ENCODE results near the gene SEC14L6.
"Not testable (repeated sequence)": the region's sequence is repeated elsewhere in the genome, so short reads cannot be mapped to it uniquely, and the experiment has no call there.

The SEC14L6 gene

DNA sequence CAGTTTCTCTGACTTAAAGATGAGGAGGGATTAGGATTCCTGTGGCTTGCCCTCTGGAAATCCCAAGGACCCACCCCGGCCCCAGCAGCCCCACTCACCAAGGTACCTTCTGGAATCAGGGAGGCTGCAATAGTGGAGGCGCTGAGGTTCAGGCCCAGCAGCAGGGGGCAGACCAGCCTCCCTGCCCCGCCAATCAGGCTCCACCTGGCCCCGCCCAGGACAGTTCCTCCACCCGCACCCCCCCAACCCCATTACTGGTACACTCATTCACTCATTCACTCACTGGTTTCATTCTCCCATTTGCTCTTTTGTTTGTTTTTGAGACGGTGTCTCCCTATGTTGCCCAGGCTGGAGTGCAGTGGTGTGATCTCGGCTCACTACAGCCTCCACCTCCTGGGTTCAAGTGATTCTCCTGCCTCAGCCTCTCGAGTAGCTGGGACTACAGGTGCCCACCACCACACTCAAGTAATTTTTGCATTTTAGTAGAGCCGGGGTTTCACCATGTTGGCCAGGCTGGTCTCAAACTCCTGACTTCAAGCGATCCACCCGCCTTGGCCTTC is 14.2 kb upstream of the SEC14L6 start:
- DNase-seq (ENCODE audit: low read depth); H3K4me3 ChIP-seq (ENCODE audit: low read depth, low read length): not testable (repeated sequence)
- TF ChIP-seq CTCF (conservative IDR thresholded peaks at IDR 0.05; ENCODE audit: low read depth, low read length), result peak; percentile 27

DNA sequence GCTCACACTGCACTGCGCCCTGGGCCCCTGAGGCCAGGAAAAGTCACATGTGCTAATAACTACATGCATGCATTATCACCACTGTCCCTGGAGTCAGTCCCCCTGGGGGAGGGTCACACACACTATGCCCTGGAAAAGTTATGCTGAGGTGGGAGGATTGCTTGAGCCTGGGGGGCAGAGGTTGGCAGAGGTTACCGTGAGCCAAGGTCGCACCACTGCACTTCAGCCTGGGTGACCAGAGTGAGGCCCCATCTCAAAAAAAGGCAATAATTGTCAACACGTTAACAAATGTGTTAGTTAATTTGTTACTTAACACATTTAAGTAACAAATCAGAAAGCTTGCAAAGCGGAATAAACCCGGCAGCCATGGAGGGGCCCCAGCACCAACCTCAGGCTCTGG is 13.3 kb upstream of the SEC14L6 start:
- no peak overlapping the region for H3K4me3 ChIP-seq (ENCODE audit: low read depth, low read length)
- DNase-seq (ENCODE audit: low read depth), result no peak
- no peak for TF ChIP-seq CTCF (conservative IDR thresholded peaks at IDR 0.05; ENCODE audit: low read depth, low read length)

DNA sequence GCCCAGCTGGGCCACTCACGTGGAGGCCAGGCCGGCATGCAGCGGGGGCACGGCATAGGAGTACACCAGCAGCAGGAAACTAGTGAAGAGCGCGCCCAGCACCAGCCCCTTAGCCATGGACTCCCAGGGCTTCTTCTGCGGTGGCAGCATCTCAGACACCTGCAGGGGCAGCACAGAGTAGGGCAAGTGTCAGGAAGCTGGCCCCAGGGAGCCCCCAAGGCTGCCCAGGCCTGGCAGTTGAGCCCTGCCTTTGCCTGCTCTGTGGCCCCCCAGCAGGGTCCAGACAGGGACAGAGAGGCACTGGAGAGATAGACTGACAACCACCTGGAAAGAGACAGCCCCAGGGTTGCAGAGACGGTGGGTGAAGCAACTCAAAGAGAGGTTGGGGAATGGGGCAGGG is 10.7 kb upstream of the SEC14L6 start:
- no peak overlapping the region for H3K4me3 ChIP-seq (ENCODE audit: low read depth, low read length)
- TF ChIP-seq CTCF (conservative IDR thresholded peaks at IDR 0.05; ENCODE audit: low read depth, low read length), result no peak
- no peak for DNase-seq (ENCODE audit: low read depth)

DNA sequence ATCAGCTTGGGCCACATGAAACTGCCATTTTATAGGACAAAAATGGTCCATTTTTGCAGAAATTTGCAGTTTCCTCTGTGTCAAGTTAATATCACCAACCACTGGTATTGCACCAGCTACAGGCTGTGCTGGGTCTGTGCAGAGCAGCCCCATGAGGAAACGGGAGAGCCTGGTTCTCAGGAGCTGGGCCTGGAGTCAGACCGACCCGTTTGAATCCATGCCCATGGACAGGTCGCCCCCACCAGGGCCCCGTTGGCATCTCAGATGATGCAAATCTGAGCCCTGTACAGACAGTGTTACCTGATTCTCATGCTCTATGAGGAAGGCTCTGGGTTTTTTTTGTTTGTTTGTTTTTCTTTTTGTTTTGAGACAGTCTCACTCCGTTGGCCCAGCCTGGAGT is 9.8 kb upstream of the SEC14L6 start:
- DNase-seq (ENCODE audit: low read depth), result no peak
- H3K4me3 ChIP-seq (ENCODE audit: low read depth, low read length), result no peak overlapping the region
- TF ChIP-seq CTCF (conservative IDR thresholded peaks at IDR 0.05; ENCODE audit: low read depth, low read length), result peak; percentile 16

- no peak for TF ChIP-seq CTCF (conservative IDR thresholded peaks at IDR 0.05; ENCODE audit: low read depth, low read length)
These were observed 9.0 kb upstream of the SEC14L6 start for GRCh38 chr22:30555282-30556210.

DNA sequence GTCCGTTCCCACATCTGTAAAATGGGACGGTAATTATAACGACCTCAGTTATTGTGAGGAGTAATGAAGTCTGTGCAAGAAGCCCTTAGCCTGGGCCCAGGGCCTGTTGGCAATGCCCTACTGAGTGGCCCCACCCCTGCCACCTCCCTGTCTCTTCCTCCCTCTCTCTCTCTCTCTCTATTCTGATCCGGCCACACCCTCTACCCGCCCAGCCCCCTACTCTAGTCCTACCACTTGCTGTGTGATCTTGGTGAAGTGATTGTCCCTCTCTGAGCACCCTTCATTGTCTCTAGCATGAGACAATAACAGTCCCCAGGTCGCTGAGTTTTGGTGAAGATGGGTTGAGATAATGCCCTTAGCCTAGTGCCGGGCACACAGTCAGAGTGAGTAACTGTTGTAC is 7.4 kb upstream of the SEC14L6 start:
- TF ChIP-seq CTCF (conservative IDR thresholded peaks at IDR 0.05; ENCODE audit: low read depth, low read length), result no peak
- no peak overlapping the region for H3K4me3 ChIP-seq (ENCODE audit: low read depth, low read length)
- DNase-seq (ENCODE audit: low read depth), result no peak

More at GRCh38 chr22:30555282-30556210, 9.0 kb upstream of the SEC14L6 start:
- DNase-seq (ENCODE audit: low read depth), result no peak
- H3K4me3 ChIP-seq (ENCODE audit: low read depth, low read length), result no peak overlapping the region

Measured in choroid plexus epithelial cell (primary cell).